GM11168 (cell line): ENCODE data around the gene RPS6KA4.
"Not testable (repeated sequence)": the region's sequence is repeated elsewhere in the genome, so short reads cannot be mapped to it uniquely, and the experiment has no call there.

Experiments
- in situ Hi-C: fragments of 300-500 bp; cut with MboI; formaldehyde crosslinking; loops from one replicate; pipeline ENCODE4 v1.12.0; 2022; ENCODE audit warnings: low sequenced_read_pairs; ENCODE audit not compliant: unreplicated experiment

RPS6KA4 gene

GRCh38 chr11:64358907-64359711 lies at the start of gene RPS6KA4:
Gene RPS6KA4, plus strand, starts transcription at chr11:64359162. Its CDS starts 74 bp downstream, at chr11:64359236.
- in situ Hi-C loops: no loop called here

- in situ Hi-C loops: no loop called here
Measured at GRCh38 chr11:64312947-64313346, 46.0 kb upstream of the RPS6KA4 start.

GRCh38 chr11:64313491-64314145 lies 45.3 kb upstream of the RPS6KA4 start:
- in situ Hi-C loops: no loop called here

GRCh38 chr11:64314146-64314804 lies 44.7 kb upstream of the RPS6KA4 start:
- in situ Hi-C loops: no loop called here

GRCh38 chr11:64314805-64315561 lies 44.0 kb upstream of the RPS6KA4 start:
- in situ Hi-C loops: no loop called here

- in situ Hi-C loops: not testable (repeated sequence)
Measured at GRCh38 chr11:64315667-64316526, 43.1 kb upstream of the RPS6KA4 start.

- in situ Hi-C loops: no loop called here
Measured at GRCh38 chr11:64316672-64317324, 42.2 kb upstream of the RPS6KA4 start.

GRCh38 chr11:64317325-64317960 lies 41.5 kb upstream of the RPS6KA4 start, which contains the start of gene TRMT112:
Gene TRMT112, minus strand, starts transcription at chr11:64317559. Its CDS starts 33 bp downstream, at chr11:64317526.
- in situ Hi-C loops: no loop called here

- in situ Hi-C loops: no loop called here
Measured at GRCh38 chr11:64317961-64318765, 40.8 kb upstream of the RPS6KA4 start, which contains the start of gene PRDX5. Gene PRDX5, plus strand, starts transcription at chr11:64318121. Its CDS starts 95 bp downstream, at chr11:64318216.

- in situ Hi-C loops: no loop called here
Measured at GRCh38 chr11:64318766-64319761, 39.9 kb upstream of the RPS6KA4 start.

- in situ Hi-C loops: no loop called here
Measured at GRCh38 chr11:64320556-64320955, 38.4 kb upstream of the RPS6KA4 start.

- in situ Hi-C loops: no loop called here
Measured at GRCh38 chr11:64321026-64321425, 37.9 kb upstream of the RPS6KA4 start.

- in situ Hi-C loops: no loop called here
Measured at GRCh38 chr11:64321533-64321932, 37.4 kb upstream of the RPS6KA4 start.

GRCh38 chr11:64322925-64323260 lies 36.1 kb upstream of the RPS6KA4 start:
- in situ Hi-C loops: no loop called here

- in situ Hi-C loops: no loop called here
Measured at GRCh38 chr11:64323373-64323772, 35.6 kb upstream of the RPS6KA4 start.

- in situ Hi-C loops: not testable (repeated sequence)
Measured at GRCh38 chr11:64323984-64324383, 35.0 kb upstream of the RPS6KA4 start.
